Stimulated activated CD8-positive, alpha-beta memory T cell treated with anti-CD3 and anti-CD28 coated beads, Interleukin-12 subunit alpha, Interleukin-12 subunit beta, amount 100 ng/mL, for 24 hours (primary cell): ENCODE results near the gene MTCL3.

Experiments used
- DNase-seq: peaks from one replicate; pipeline ENCODE4 v3.0.0-alpha.2; 2020; ENCODE audit errors: extremely low read depth

The MTCL3 gene

DNA sequence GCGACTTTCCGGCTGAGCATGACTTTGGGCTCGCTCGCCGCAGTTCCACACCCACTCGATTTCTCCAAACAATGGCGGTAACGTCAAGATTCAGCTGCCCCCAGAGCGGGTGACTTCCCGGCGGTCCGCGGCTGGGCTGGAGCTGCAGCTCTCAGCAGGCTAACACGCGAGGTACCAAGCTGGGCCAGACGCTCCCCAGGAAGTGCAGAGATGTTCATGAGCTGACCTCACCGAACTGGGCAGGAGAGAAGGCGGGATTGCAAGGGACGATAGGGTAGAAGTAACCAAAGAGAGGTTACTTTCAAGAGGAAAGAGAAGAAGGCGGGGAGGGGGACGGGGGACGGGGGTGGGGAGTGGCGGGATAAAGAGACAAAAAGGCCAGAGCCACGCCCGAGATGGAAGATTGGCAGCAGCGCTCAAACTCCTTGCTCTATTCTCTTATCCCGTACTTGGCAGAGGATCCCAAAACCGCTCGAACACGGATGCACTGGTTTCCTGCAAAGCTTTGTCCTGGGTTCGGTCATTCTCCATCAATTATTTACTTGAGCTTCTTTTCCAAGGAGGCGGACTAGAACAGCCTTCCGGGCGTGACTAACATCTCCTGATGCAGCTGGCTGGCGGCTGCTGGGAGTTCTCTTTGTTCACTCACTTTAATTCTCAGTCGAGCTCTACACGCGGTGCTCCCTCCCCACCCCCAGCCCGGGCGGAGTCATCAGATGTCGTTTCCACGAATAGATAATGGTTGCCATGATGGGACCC, at the start of gene MTCL3:
Gene MTCL3 (minus strand): TSS at position 626 of the 759 bp plus-strand sequence.
- no peak for DNase-seq

DNA sequence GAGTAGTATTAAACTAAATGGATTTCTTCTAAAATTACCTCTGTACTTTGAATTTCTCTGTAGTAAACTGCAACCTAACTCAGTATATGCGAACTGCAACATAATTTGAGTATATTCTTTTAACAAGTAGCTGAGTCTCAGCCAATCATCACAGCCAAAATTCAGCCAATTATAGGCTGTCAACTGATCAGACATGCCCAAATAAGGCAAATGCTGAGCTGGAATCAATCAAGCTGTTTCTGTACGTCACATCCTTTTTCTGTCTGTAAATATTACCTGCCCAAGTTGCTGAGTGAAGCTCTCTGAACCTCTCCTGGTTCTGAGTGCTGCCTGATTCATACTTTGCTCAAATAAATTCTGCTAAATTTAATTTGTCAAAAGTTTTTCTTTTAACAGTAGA, 48.3 kb upstream of the MTCL3 start:
- DNase-seq = no peak

DNA sequence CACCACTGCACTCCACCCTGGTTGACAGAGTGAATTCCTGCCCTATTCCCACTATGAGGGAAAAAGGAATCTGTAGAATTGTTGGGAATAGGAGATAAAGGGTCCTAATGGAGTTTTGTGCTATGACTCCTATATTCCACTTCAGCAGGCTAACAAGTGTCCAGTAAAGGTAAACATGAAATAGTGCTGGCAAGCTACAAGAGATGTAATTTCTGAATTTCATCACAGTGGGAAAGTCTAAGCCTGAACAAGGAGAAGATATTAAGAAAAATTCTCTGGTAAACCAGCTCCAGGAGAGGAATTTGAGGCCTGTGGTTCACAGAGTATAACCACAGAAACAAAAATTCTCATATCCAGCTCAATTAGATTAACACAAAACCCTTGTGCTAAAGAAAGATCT, 47.5 kb upstream of the MTCL3 start:
- DNase-seq = no peak

DNA sequence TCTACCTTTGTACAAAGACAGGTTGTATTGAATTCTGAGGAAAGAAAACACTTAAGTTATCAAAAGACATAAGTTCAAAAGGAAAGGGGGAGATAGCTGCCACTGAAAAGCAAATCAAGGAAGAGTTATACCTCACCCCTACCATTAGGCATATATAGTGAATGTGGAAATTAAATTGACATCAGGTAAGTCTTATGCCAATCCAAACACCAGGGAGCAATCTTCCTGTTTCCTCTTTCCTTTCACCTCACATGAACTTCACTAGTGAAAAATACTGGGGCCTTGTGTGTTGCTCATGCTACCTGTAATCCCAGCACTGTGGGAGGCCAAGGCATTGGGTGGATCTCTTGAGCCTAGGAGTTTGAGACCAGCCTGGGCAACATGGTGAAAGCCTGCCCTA, 47.0 kb upstream of the MTCL3 start:
- DNase-seq = no peak

DNA sequence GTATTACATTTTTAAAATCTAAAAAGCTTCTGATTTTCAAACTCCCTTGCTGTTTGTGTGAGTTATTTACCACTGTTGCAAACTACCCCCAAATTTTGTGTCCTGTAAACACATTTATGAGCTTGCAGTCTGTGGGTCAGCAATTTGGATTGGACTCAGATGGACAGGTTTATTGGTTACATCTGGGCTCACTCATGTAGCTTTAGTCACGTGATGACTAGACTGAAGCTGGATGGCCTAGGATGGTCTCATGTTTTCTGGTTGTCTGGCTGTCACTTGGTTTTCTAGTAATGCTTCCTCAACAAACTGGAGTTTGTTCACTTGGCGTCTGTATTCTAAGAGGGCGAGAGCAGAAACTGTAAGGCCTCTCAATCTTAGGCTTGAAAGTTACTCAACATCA, 45.6 kb upstream of the MTCL3 start:
- no peak for DNase-seq

DNA sequence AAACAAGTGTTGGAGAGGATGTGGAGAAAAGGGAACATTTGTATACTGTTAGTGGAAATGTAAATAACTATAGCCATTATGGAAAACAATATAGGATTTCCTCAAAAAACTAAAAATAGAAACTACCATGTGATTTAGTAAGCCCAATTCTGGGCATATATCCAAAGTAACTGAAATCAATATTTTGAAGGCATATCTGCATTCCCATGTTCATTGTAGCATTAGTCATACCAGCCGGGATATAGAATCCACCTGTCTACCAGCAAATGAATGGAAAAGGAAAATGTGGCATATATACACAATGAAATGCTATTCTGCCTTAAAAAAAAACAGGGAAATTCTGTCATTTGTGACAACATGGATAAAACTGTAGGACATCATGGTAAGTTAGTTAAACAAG, 42.5 kb upstream of the MTCL3 start:
- no peak for DNase-seq

DNA sequence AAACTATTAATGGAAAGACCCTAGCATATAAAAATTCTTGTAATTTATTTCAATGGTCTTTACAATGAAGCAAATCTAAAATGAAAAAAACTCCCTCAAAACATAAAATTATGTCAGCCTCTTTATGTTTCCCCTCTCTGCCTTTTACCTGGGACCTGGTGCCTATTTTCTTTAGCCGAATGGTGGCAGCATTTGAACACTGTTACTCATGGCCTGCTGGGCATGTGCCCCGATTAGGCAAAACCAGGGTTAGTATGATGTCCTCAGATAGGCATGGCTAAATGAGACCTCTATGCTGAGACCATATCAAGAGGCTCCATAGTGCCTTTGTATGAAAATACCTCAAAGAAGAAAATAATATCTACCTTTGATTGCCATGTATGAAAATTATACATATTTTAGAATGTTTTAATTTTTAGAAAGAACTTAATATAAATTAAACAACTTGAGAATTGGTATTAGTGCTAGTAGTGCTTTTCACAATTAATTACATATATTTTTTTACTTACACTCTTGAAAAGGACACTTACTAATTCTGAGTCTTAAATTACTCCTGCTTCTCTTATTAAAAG, 35.4 kb upstream of the MTCL3 start:
- DNase-seq = no peak

DNA sequence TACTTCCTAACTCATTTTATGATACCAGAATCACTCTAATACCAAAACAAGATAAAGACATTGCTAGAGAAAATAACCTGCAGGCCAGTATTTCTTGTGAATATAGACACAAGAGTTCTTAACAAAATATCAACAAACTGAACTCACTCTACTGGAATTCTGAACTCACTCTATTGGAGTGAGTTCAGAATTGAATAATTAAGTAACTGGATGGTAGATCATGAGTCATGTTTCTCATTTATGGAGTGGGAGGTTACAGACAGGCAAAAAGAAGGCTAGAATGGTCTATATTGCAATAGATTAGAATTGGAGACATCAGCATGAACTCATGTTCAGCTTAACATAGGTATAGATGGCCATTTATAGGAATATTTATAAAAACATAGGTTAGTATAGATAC, 31.3 kb upstream of the MTCL3 start:
- DNase-seq = no peak

DNA sequence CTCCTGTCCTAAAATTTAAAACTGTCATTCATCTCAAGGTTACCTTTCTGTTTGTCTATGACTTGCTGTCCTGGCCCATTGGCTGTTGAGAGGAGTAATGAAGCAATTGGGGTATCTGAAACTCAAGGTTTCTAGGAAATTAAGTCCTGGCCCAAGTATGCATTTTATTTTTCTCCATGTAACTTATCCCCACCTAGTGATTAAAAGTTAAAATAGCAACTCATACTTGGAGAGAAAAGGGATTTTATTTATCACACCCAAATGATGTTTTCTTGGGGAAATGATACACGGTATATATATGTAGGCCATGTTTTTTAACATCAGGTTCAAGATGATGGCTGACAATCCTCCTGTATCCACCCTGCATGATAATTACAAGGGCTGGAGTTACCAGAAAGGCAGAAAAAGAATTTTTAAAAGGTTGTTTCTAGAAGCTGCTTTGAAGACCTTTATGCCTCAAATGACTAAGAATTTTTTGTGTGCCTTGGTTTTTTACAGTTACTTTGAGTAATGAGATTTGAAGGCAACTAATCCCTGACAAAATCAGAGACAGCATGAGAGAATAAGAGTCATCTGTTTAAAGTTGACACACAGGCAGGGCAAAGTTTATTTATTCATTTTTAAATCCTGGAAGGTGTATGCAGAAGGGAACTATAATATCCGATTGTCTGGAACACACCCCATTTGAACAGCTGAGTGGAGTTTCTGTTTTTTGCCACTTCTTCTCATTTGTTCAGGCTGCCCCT, 28.9 kb upstream of the MTCL3 start:
- no peak for DNase-seq

DNA sequence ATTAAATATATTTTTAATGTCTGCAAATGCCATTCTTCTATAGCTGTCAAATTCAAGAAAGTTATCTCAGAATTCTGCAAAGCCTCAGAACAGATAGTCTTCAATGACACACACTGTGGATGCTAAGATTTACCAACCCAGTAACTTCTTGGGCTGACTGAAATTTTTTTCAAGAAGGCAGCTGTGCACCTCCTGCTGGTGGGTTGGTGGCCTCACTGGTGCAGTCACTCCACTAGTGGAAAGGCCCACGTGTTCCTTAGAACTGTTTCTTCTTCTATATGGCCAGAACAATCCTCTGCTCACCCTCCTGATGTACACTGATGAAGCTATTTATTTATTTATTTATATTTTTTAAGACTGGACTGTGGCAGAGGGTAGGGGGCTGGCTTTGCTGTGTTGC, 28.1 kb upstream of the MTCL3 start:
- no peak for DNase-seq

DNA sequence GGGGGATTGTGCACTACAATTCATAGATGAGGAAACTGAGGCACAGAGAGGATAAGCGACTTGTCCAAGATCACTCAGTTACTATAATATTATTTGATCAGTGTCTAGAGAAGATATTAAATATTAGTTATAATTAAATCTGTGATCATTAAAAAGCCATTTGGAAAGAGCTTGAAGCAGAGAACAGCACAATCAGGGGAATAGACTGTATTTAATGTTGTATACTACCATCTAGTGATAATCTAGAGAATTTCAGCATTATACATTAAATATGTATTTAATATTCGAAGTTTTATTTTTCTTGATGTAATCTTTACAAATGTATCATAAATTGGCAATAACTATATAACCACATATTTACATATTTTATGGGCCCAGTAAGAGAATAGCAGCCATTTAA, 20.1 kb upstream of the MTCL3 start:
- DNase-seq = no peak

DNA sequence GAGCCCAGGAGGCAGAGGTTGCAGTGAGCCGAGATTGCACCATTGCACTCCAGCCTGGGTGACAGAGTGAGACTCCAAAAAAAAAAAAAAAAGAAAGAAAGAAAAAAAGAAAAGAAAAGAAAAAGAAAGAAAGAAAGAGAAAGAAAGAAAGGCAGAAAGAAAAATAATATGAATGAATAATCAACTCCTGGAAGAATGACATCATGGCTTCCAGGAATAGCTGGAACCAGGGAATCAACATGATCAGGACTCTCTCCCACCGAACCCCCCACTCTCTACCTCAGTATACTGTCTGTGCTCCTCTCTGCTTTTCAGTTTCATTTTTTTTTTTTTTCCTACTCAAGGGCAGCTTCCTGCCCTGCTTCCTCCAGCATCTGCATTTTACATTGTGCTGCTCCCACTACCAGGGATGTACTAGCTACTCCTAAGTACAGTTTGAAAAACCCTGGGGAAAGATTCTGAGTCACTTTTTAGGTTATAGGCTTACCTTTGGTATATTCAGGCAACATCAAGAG, 19.7 kb upstream of the MTCL3 start:
- DNase-seq = no peak

DNA sequence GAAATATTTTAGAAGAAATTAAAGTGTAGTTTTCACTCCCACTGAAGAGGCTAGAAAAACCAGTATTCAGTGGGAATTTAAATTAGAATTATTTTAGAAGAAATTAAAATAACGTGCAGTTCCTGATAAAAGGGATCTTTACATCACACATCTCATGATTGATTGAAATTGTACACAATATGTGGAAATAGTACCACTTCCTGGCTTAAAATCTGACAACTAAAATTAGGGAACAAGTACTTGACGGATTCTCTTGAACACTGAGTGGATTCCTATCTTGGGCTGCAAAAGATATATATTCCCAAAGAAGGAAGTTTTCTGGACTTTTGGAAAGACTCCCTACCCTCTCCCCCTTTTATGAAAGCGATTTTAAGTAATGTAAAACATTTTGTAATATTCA, 14.6 kb upstream of the MTCL3 start:
- DNase-seq = no peak

DNA sequence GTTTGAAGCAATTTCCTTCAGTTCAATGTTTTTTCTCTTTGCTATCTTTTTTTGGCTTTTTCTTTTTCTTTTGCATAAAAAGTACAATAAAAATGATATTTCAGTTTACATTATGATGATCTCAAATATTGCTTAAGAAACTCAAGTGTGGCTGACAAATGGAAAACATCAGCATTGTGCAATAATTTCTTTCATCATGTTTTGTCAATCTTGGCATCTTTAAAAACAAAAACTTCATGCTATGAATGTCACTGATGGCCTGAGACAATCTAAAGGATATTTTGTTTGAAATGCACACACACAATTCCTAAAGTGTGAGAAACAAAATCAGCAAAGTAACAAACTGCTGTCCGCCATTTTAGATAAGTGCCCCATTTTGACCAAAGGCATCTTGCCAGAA, 13.9 kb upstream of the MTCL3 start:
- no peak for DNase-seq

DNA sequence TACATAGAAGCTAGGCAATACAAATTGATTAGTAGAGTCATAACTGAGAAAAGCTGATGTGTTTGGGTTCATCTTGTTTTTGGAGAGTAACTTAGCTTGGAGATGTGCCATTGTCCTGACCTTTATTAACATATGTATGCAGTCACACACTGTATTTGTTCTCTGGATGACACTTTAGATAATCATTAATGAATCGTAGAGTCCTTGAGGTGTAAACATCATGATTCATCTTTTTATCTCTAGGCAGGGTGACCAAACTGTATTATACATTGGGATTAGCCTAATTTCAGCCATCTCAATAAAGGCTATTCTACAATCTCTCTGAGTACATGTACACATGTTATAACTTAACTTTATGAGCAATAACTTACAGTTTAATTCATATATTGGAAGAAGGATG, 3.6 kb upstream of the MTCL3 start:
- DNase-seq = no peak

DNA sequence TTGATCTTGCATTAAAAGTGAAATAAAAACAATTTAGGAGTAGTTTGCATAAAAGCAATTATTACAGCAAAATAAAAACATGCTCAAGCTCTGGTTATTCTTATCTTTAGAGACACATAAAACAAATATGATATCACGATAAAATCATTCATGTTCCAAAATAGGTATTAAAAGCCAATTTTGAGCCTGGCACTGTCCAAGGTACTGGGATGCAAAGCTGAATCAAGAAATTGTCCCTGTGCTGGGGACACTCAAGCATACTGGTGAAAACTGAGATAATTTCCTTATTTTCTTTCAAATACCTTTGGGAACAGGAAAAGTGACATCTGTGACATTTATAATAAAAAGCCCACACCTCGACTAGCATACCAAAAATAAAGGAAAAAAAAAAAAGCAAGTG, 931 bp upstream of the MTCL3 start:
- DNase-seq = no peak

DNA sequence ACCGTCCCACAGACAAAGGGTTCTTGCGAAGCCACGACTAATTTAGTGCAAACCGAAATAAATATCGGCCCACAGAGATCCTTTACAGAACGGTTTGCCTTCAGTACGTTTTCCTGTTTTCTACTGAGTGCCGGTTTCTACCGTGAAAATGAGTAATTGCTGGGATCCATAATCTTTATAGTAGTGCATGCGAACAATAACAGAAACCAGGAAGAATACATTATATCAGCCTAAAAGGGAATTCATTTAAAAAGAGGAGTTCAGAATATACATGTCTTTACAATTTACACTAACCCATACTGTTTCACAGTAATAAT, 292 bp upstream of the MTCL3 start:
- no peak for DNase-seq

DNA sequence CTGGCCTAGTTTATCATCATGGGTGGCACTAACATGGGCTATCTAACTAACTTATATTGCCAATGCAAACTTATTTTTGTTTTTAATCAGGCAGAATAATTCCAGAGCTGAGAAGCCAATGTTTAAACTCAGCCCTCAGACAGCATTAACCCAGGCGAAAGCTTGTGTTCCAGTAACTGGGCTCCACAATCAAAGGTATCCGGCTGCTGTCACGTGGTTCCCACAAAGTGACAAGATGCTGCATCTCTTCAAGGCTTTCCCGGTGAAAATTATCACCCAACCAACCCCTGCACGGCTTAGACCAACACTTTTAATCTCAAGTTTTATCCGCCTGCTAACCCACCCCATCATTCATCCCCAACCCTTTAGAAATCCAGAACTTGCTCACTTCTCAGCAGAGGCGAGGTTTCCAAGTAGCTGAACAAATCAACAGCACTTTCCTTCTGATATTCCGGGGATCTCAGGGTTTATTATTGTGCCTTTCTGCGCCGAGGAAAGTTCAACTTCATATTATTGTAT, 885 bp downstream of the MTCL3 start:
- no peak for DNase-seq

DNA sequence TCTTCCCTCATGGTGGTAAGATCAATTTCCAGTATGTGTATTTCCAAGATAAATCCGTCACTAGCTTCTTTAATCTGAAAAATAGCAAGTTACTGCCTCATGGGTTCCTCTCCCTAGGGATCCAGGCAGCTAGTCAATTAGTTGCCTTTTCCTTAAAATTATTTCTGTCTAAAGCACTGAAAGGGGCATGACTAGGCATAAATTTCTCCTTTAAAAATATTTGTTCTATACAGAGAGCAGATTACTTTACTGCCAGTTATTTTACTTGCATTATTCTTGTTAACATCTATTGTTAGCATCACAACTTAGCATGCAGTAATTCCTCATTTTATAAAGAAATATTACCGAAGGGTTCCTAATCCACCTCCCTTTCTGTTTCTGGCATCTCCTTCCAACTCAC, 1.4 kb downstream of the MTCL3 start:
- DNase-seq = no peak

DNA sequence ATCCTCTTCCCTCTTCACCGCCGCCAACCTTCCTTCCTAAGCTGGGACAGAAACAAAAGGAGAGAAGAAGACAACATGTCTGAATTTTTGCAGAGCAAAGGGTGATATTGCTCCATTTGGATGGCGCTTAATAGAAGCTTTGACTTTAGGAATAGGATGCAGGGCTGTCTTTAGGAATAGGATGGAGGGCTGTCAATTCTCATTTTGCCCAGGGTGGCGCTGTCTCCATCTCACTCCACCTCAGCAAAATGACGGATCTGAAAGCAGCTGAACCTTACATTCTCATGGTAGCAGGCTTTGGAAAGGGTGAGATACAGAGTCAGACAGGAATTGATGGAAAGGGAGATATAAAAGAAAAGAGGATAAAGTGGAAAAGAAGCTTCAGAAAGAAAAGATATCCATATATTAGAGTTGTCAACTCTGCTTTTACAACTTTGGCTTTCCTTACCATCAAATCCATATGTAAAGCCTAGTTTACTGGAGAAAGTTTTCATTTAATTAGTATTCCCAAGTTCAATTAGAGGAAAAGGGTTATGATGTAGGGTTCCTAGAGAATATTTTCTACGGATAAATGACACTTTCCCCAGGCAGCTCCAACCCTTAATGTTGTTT, 2.4 kb downstream of the MTCL3 start:
- DNase-seq = no peak

DNA sequence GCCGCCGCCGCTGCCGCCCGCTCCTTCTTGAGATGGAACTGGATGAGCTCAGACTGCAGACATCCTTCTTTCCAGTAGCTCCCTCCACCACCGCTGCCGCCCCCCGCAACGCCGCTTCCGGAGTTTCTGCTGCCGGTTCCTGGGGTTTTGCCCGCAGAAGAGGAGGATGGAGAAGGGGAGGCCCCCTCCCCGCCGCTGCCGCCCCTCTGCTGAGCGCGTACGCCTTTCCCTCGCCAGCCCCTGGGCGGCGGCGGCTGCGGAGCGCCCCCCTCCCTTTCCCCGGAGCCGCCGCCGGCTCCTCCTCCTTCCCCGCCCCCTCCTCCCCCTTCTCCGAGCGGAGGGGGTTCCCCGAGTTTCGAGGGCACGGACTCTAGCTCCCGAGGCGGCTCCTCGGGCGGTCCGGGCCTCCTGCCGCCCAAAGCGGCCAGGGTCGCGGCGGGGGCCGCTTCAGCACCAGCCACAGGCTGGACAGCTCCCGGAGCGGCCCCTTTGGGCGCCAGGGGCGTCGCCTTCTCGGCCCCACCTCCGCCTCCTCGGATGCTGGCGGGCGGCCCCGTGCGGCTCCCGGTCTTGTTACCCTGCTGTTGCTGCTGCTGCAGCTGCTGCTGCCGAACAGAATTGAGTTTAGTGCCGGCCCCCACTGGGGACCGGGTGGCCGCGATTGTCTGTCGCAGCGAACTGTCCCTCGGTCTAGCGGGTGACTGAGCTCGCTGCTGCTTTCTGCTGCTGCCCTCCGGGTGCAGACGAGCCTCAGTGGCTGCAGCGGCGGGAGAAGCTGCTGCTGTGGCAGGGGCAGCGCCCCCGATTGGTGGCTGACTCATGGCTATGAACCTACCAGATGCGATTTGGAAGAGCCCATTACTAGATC, 3.1 kb downstream of the MTCL3 start:
- DNase-seq = peak; percentile 24
